Right lobe of liver (tissue), 4 donors: ENCODE results near the gene DBH.

Source experiments
- CTCF ChIP-seq, 4 donors: fragments of 200-600 bp in 3 of 4; fragments of 450-650 bp in 1 of 4; IDR thresholded peaks; one replicate each; pipeline versions ENCODE4 v1.5.1 to v1.8.0; 2016 to 2022; ENCODE audit warnings: antibody characterized with exemption in 4 of 4, mild to moderate bottlenecking in 2 of 4
- POLR2A ChIP-seq: fragments of 450-650 bp; IDR thresholded peaks from one replicate; pipeline ENCODE4 v1.6.1; 2017; ENCODE audit warnings: antibody characterized with exemption, mild to moderate bottlenecking
- donor health status: DM: no; HTN: no; CAD: no.
- donor health status: DM: no; HTN: no; CAD: no.
- donor health status: DM: no; HTN: yes; CAD: no.

- TF ChIP-seq CTCF (IDR thresholded peaks at IDR 0.05) (no peak), POLR2A (no peak)
Observed at GRCh38 chr9:133594310-133594709, 41.9 kb upstream of the DBH start.
